BJ (cell line): Measurements from ENCODE around the gene PTPRM. TPM values are rescaled to one million over a fixed set of nuclear protein-coding genes. Genes with fewer than 3 reads are reported as not detected.

Experiments
- CTCF ChIA-PET: fragments of 350-600 bp; formaldehyde crosslinking; extraction: SDS; loops from one replicate; lab custom pipeline; 2021; ENCODE audit warnings: antibody characterized with exemption, inconsistent platforms; lab: Yijun Ruan, JAX
- POLR2A ChIA-PET: fragments of 300-600 bp; sonication (Branson Sonifier 250); formaldehyde crosslinking; extraction: SDS; loops from one replicate; lab custom pipeline; 2021; ENCODE audit warnings: antibody characterized with exemption; lab: Charles Lee
- DNase-seq: peaks from one replicate; pipeline ENCODE4 v3.0.0-alpha.2; 2011; ENCODE audit warnings: low read depth
- H3K27me3 ChIP-seq: 2 replicates; pipeline ENCODE4 v1.6.0; 2011; ENCODE audit warnings: low read length; ENCODE audit not compliant: control insufficient read depth, insufficient read depth
- H3K36me3 ChIP-seq: 2 replicates; pipeline ENCODE4 v1.5.1; 2011; ENCODE audit warnings: low read length; ENCODE audit not compliant: control insufficient read depth, insufficient read depth
- H3K4me3 ChIP-seq: 2 replicates; pipeline ENCODE4 v1.5.1; 2011; ENCODE audit warnings: low read depth, mild to moderate bottlenecking, control low read depth, low read length
- CTCF ChIP-seq: IDR thresholded peaks from 2 replicates; pipeline ENCODE4 v1.5.1; 2011; ENCODE audit warnings: low read depth, mild to moderate bottlenecking, control low read depth, inconsistent platforms, low read length, moderate library complexity; ENCODE audit not compliant: insufficient read depth
- polyA plus RNA-seq: library from polyadenylated mRNA; depleted of rRNA; stranded (reverse); fragments of >200 nt; gene quantifications from 2 replicates; pipeline ENCODE4 v1.2.3, GENCODE V29; 2011

Gene PTPRM
- polyA plus RNA-seq, 1 experiment, result 149 TPM

GRCh38 chr18:7923105-7923504 is 356.0 kb downstream of the PTPRM start:
- no peaks in the 10 kb centered on the region; the same call in 1 of the 2 replicates for H3K36me3 ChIP-seq
- no peak for TF ChIP-seq CTCF
- no peak for DNase-seq
- no peaks in the 10 kb centered on the region for H3K27me3 ChIP-seq
- ChIA-PET POLR2A (no interaction called here), CTCF (interaction anchor here (1.1 kb wide), 1 partner anchor 24 kb away, joined by 3 read pairs; no protein-coding TSS in a partner anchor)
- no peak overlapping the region for H3K4me3 ChIP-seq

GRCh38 chr18:7924616-7925015 is 357.5 kb downstream of the PTPRM start:
- H3K27me3 ChIP-seq, result no peaks in the 10 kb centered on the region
- ChIA-PET CTCF (no interaction called here), POLR2A (no interaction called here)
- no peak for TF ChIP-seq CTCF
- H3K36me3 ChIP-seq, result no peaks in the 10 kb centered on the region; the same call in 1 of the 2 replicates
- H3K4me3 ChIP-seq, result no peak overlapping the region
- no peak for DNase-seq

DNA sequence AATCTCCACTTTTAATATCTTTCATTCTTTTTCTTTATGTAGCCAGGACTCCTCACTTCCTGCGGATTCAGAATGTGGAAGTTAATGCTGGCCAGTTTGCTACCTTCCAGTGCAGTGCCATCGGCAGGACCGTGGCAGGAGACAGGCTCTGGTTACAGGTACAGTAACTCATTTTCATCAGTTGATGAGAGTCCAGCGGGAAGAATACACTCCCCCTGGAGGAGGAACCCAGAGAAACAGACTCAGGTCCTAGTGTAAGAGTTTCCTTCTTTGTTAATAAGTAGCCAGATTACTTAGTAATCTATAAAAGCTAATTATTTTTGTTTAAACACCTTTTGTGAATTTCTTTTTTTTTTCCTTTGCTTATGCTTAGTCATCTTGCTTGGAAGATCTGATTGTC is 359.4 kb downstream of the PTPRM start:
- DNase-seq, result no peak
- H3K36me3 ChIP-seq, result no peaks in the 10 kb centered on the region; the same call in 1 of the 2 replicates
- POLR2A ChIA-PET, result interaction anchor here (0.7 kb wide), 1 partner anchor 25 kb away, joined by 3 read pairs; no protein-coding TSS in a partner anchor
- TF ChIP-seq CTCF, result no peak
- CTCF ChIA-PET, result interaction anchor here (0.9 to 1.4 kb wide), 5 partner anchors 9 to 70 kb away, joined by 3 to 5 read pairs (median 4); no protein-coding TSS in a partner anchor
- H3K4me3 ChIP-seq, result no peak overlapping the region
- no peaks in the 10 kb centered on the region for H3K27me3 ChIP-seq

GRCh38 chr18:7927119-7927518 is 360.0 kb downstream of the PTPRM start:
- no peak for DNase-seq
- Histone ChIP-seq H3K27me3 (no peaks in the 10 kb centered on the region), H3K4me3 (no peak overlapping the region), H3K36me3 (no peaks in the 10 kb centered on the region; the same call in 1 of the 2 replicates)
- no peak for TF ChIP-seq CTCF
- ChIA-PET CTCF (interaction anchor here (0.9 to 1.4 kb wide), 4 partner anchors 10 to 69 kb away, joined by 3 to 5 read pairs (median 4); no protein-coding TSS in a partner anchor), POLR2A (no interaction called here)

GRCh38 chr18:7931763-7932162 is 364.6 kb downstream of the PTPRM start:
- H3K36me3 ChIP-seq, result no peaks in the 10 kb centered on the region; the same call in 1 of the 2 replicates
- ChIA-PET CTCF (no interaction called here), POLR2A (no interaction called here)
- H3K27me3 ChIP-seq, result no peaks in the 10 kb centered on the region
- DNase-seq, result no peak
- TF ChIP-seq CTCF, result no peak
- no peak overlapping the region for H3K4me3 ChIP-seq
